K562 treated with DMSO at 1 percent for 12 hours (cell line): Measurements from ENCODE around the gene ZNF717. TPM values are rescaled to one million over a fixed set of nuclear protein-coding genes. Genes with fewer than 3 reads are reported as not detected.

ENCODE experiments used
- total RNA-seq: library from RNA; unstranded; fragments of 300-600 nt; gene quantifications from 2 replicates; pipeline ENCODE4 v1.2.3, GENCODE V29; 2022; ENCODE audit not compliant: insufficient read depth

ZNF717 gene
- 2.8 and 4.8 TPM in 2 replicates for total RNA-seq

GRCh38 chr3:75785081-75785755 lies at the start of gene ZNF717:
Gene ZNF717, minus strand, starts transcription at chr3:75785549. Its CDS starts 2,187 bp downstream, at chr3:75783362.

Other genes with a start within 250 kb of the ZNF717 start
- not detected in 2 replicates for gene FRG2C, start 121.2 kb downstream of the ZNF717 start, total RNA-seq